BLaER1 (cell line): ENCODE data around the gene NLRP13.

ENCODE experiments used
- H3K27ac ChIP-seq: shearing (Covaris generic); formaldehyde crosslinking; 2 replicates; pipeline ENCODE4 v1.8.1; 2022
- H3K27me3 ChIP-seq: shearing (Covaris generic); formaldehyde crosslinking; 2 replicates; pipeline ENCODE4 v1.8.1; 2022
- H3K36me3 ChIP-seq: shearing (Covaris generic); formaldehyde crosslinking; 2 replicates; pipeline ENCODE4 v1.8.1; 2022
- H3K4me1 ChIP-seq: shearing (Covaris generic); formaldehyde crosslinking; 2 replicates; pipeline ENCODE4 v1.8.1; 2022
- H3K4me2 ChIP-seq: shearing (Covaris generic); formaldehyde crosslinking; 2 replicates; pipeline ENCODE4 v1.8.1; 2022
- H3K4me3 ChIP-seq: shearing (Covaris generic); formaldehyde crosslinking; 2 replicates; pipeline ENCODE4 v1.8.1; 2022
- H3K9ac ChIP-seq: shearing (Covaris generic); formaldehyde crosslinking; 2 replicates; pipeline ENCODE4 v1.8.1; 2022
- H3K9me3 ChIP-seq: shearing (Covaris generic); formaldehyde crosslinking; 2 replicates; pipeline ENCODE4 v1.8.1; 2022
- H4K20me1 ChIP-seq: shearing (Covaris generic); formaldehyde crosslinking; 2 replicates; pipeline ENCODE4 v1.8.1; 2022
- Cebpa-rat ChIP-seq: shearing (Covaris generic); IDR thresholded peaks from 2 replicates; pipeline ENCODE4 v1.8.1; 2022

NLRP13 gene

GRCh38 chr19:55858401-55858800, 73.7 kb downstream of the NLRP13 start:
- peaks cover 10% of the 10 kb centered on the region for H3K9me3 ChIP-seq
- no peaks in the 10 kb centered on the region for H4K20me1 ChIP-seq
- no peak for TF ChIP-seq Cebpa-rat
- no peak overlapping the region for H3K9ac ChIP-seq
- H3K27ac ChIP-seq = no peak overlapping the region
- H3K4me1 ChIP-seq = peaks cover 8% of the 10 kb centered on the region; the same call in 1 of the 2 replicates
- no peak overlapping the region for H3K4me2 ChIP-seq
- no peaks in the 10 kb centered on the region for H3K27me3 ChIP-seq
- no peaks in the 10 kb centered on the region for H3K36me3 ChIP-seq
- H3K4me3 ChIP-seq = no peak overlapping the region

GRCh38 chr19:55857974-55858373, 74.2 kb downstream of the NLRP13 start:
- Histone ChIP-seq H3K27ac (no peak overlapping the region), H3K4me1 (peaks cover 8% of the 10 kb centered on the region; the same call in 1 of the 2 replicates), H3K27me3 (no peaks in the 10 kb centered on the region), H4K20me1 (no peaks in the 10 kb centered on the region), H3K4me3 (no peak overlapping the region), H3K9ac (no peak overlapping the region), H3K4me2 (no peak overlapping the region), H3K9me3 (peaks cover 10% of the 10 kb centered on the region), H3K36me3 (no peaks in the 10 kb centered on the region)
- TF ChIP-seq Cebpa-rat = no peak

GRCh38 chr19:55857149-55857548, 75.0 kb downstream of the NLRP13 start:
- Histone ChIP-seq H3K9me3 (peaks cover 10% of the 10 kb centered on the region), H3K4me3 (no peak overlapping the region), H3K36me3 (no peaks in the 10 kb centered on the region), H3K9ac (no peak overlapping the region), H4K20me1 (no peaks in the 10 kb centered on the region), H3K4me1 (peaks cover 8% of the 10 kb centered on the region; the same call in 1 of the 2 replicates), H3K4me2 (no peak overlapping the region), H3K27ac (no peak overlapping the region), H3K27me3 (no peaks in the 10 kb centered on the region)
- no peak for TF ChIP-seq Cebpa-rat

GRCh38 chr19:55855160-55855559, 77.0 kb downstream of the NLRP13 start:
- no peak overlapping the region for H3K4me2 ChIP-seq

More at GRCh38 chr19:55855160-55855559, 77.0 kb downstream of the NLRP13 start:
- no peak overlapping the region for H3K9ac ChIP-seq
- peaks cover 10% of the 10 kb centered on the region for H3K9me3 ChIP-seq
- no peak overlapping the region for H3K27ac ChIP-seq
- H3K4me3 ChIP-seq = no peak overlapping the region
- no peaks in the 10 kb centered on the region for H4K20me1 ChIP-seq
- no peak for TF ChIP-seq Cebpa-rat
- no peaks in the 10 kb centered on the region for H3K27me3 ChIP-seq
- peaks cover 8% of the 10 kb centered on the region; the same call in 1 of the 2 replicates for H3K4me1 ChIP-seq
- no peaks in the 10 kb centered on the region for H3K36me3 ChIP-seq
